ENCODE data around the gene ITIH3.

ITIH3 gene

DNA sequence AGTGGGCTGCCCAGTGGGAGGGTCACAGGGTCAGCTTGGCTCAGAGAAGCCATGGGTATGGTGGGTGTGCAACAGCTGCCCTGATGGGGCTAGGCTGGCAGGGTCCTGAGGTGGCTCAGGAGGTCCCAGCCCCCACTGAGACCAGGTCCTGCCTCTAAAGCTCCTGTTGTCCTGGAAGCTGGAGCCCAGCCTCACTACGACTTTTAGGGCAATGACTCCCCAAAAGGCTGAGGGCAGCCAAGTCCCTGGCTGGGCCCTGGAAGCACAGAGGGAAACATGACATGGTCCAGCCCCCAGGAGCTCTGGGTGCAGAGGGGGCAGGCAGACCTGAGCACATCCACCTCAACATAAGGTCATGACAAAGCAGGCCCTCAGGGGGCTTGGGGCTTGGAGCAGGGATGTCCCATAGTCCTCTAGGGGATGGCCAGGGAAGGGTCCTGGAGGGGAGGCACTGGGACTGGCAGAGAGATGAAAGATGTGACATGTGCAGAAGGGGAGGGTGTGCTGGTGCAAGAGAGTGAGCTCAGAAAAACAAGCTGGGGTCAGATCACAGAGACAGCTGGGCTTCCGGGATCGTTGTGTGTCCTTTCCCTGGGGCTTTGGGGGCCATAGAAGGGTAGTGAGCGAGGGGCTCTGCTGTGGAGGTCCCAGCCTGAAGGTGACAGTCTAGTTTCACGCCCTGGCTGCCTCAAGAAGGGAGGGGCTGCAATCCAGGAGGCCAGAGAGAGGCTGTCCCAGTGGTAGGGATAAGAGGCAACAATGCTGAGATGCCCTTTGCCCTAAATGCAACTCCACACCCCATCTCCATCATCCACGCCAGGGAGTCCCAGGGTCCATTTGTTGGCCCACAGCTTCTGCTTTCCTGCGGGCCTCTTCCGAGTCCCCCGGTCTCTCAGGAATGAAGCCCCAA is 639 bp upstream of the ITIH3 start:
- H3K4me1 ChIP-seq (ENCODE audit: control insufficient read depth, insufficient read depth, low read length, poor library complexity, severe bottlenecking): no peaks in the 10 kb centered on the region
- H3K27ac ChIP-seq (ENCODE audit: insufficient read depth, low read length, poor library complexity, severe bottlenecking): no peak overlapping the region
- H3K4me3 ChIP-seq (ENCODE audit: insufficient read depth, low read depth, low read length, poor library complexity, severe bottlenecking): no peak overlapping the region
- H3K9me3 ChIP-seq (ENCODE audit: control insufficient read depth, low read length): no peaks in the 10 kb centered on the region
- no peaks in the 10 kb centered on the region for H3K36me3 ChIP-seq (ENCODE audit: control insufficient read depth, insufficient read depth, low read length)
- H3K27me3 ChIP-seq (replicated peaks; ENCODE audit: control insufficient read depth, insufficient read depth, low read length, poor library complexity, severe bottlenecking): no peaks in the 10 kb centered on the region
- no peak for DNase-seq

- H3K9me3 ChIP-seq (ENCODE audit: control insufficient read depth, low read length): no peaks in the 10 kb centered on the region
Observed at GRCh38 chr3:52795298-52795900, 803 bp downstream of the ITIH3 start.

GRCh38 chr3:52796411-52796810 is 1.8 kb downstream of the ITIH3 start:
- H3K4me3 ChIP-seq (ENCODE audit: insufficient read depth, low read depth, low read length, poor library complexity, severe bottlenecking): no peak overlapping the region
- H3K4me1 ChIP-seq (ENCODE audit: control insufficient read depth, insufficient read depth, low read length, poor library complexity, severe bottlenecking): no peaks in the 10 kb centered on the region
- no peaks in the 10 kb centered on the region for H3K27me3 ChIP-seq (replicated peaks; ENCODE audit: control insufficient read depth, insufficient read depth, low read length, poor library complexity, severe bottlenecking)
- no peaks in the 10 kb centered on the region for H3K36me3 ChIP-seq (ENCODE audit: control insufficient read depth, insufficient read depth, low read length)
- DNase-seq: no peak
- H3K27ac ChIP-seq (ENCODE audit: insufficient read depth, low read length, poor library complexity, severe bottlenecking): no peak overlapping the region
- H3K9me3 ChIP-seq (ENCODE audit: control insufficient read depth, low read length): no peaks in the 10 kb centered on the region

More at GRCh38 chr3:52795298-52795900, 803 bp downstream of the ITIH3 start:
- Histone ChIP-seq H3K4me3 (ENCODE audit: insufficient read depth, low read depth, low read length, poor library complexity, severe bottlenecking) (no peak overlapping the region), H3K27ac (ENCODE audit: insufficient read depth, low read length, poor library complexity, severe bottlenecking) (no peak overlapping the region), H3K36me3 (ENCODE audit: control insufficient read depth, insufficient read depth, low read length) (no peaks in the 10 kb centered on the region), H3K4me1 (ENCODE audit: control insufficient read depth, insufficient read depth, low read length, poor library complexity, severe bottlenecking) (no peaks in the 10 kb centered on the region), H3K27me3 (replicated peaks; ENCODE audit: control insufficient read depth, insufficient read depth, low read length, poor library complexity, severe bottlenecking) (no peaks in the 10 kb centered on the region)
- DNase-seq: no peak

- Histone ChIP-seq H3K9me3 (ENCODE audit: control insufficient read depth, low read length) (no peaks in the 10 kb centered on the region), H3K4me1 (ENCODE audit: control insufficient read depth, insufficient read depth, low read length, poor library complexity, severe bottlenecking) (no peaks in the 10 kb centered on the region), H3K4me3 (ENCODE audit: insufficient read depth, low read depth, low read length, poor library complexity, severe bottlenecking) (no peak overlapping the region), H3K36me3 (ENCODE audit: control insufficient read depth, insufficient read depth, low read length) (no peaks in the 10 kb centered on the region), H3K27me3 (replicated peaks; ENCODE audit: control insufficient read depth, insufficient read depth, low read length, poor library complexity, severe bottlenecking) (no peaks in the 10 kb centered on the region), H3K27ac (ENCODE audit: insufficient read depth, low read length, poor library complexity, severe bottlenecking) (no peak overlapping the region)
- no peak for DNase-seq
Observed at GRCh38 chr3:52798376-52798977, 3.9 kb downstream of the ITIH3 start.

GRCh38 chr3:52798978-52799476 is 4.4 kb downstream of the ITIH3 start:
- Histone ChIP-seq H3K27me3 (replicated peaks; ENCODE audit: control insufficient read depth, insufficient read depth, low read length, poor library complexity, severe bottlenecking) (no peaks in the 10 kb centered on the region), H3K9me3 (ENCODE audit: control insufficient read depth, low read length) (no peaks in the 10 kb centered on the region), H3K27ac (ENCODE audit: insufficient read depth, low read length, poor library complexity, severe bottlenecking) (no peak overlapping the region), H3K36me3 (ENCODE audit: control insufficient read depth, insufficient read depth, low read length) (no peaks in the 10 kb centered on the region), H3K4me3 (ENCODE audit: insufficient read depth, low read depth, low read length, poor library complexity, severe bottlenecking) (no peak overlapping the region), H3K4me1 (ENCODE audit: control insufficient read depth, insufficient read depth, low read length, poor library complexity, severe bottlenecking) (no peaks in the 10 kb centered on the region)
- DNase-seq: no peak

DNA sequence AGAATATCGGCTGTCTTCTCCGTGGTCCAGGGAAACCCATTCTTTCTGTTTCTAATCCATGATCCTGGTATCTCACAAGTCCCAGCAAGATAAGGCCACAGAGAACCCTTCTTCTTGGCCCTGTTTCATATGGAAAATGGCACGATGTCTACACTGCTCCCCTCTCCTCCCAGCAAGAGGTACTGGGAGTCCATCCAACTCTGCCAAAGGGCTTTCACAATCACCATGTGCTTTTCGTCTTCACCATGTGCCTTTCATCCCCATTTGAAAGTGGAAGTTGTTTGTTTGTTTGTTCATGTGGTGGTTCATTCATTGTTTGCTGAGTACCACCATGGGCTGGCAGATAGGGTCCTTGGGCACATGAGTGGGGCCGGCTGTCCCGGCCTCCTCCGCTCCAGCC is 5.5 kb downstream of the ITIH3 start:
- Histone ChIP-seq H3K36me3 (ENCODE audit: control insufficient read depth, insufficient read depth, low read length) (no peaks in the 10 kb centered on the region), H3K27me3 (replicated peaks; ENCODE audit: control insufficient read depth, insufficient read depth, low read length, poor library complexity, severe bottlenecking) (no peaks in the 10 kb centered on the region), H3K9me3 (ENCODE audit: control insufficient read depth, low read length) (no peaks in the 10 kb centered on the region), H3K4me1 (ENCODE audit: control insufficient read depth, insufficient read depth, low read length, poor library complexity, severe bottlenecking) (no peaks in the 10 kb centered on the region), H3K4me3 (ENCODE audit: insufficient read depth, low read depth, low read length, poor library complexity, severe bottlenecking) (no peak overlapping the region), H3K27ac (ENCODE audit: insufficient read depth, low read length, poor library complexity, severe bottlenecking) (no peak overlapping the region)
- no peak for DNase-seq

GRCh38 chr3:52801839-52802238 is 7.2 kb downstream of the ITIH3 start:
- Histone ChIP-seq H3K4me1 (ENCODE audit: control insufficient read depth, insufficient read depth, low read length, poor library complexity, severe bottlenecking) (no peaks in the 10 kb centered on the region), H3K9me3 (ENCODE audit: control insufficient read depth, low read length) (no peaks in the 10 kb centered on the region), H3K27ac (ENCODE audit: insufficient read depth, low read length, poor library complexity, severe bottlenecking) (no peak overlapping the region), H3K36me3 (ENCODE audit: control insufficient read depth, insufficient read depth, low read length) (no peaks in the 10 kb centered on the region), H3K27me3 (replicated peaks; ENCODE audit: control insufficient read depth, insufficient read depth, low read length, poor library complexity, severe bottlenecking) (no peaks in the 10 kb centered on the region), H3K4me3 (ENCODE audit: insufficient read depth, low read depth, low read length, poor library complexity, severe bottlenecking) (no peak overlapping the region)
- DNase-seq: no peak

DNA sequence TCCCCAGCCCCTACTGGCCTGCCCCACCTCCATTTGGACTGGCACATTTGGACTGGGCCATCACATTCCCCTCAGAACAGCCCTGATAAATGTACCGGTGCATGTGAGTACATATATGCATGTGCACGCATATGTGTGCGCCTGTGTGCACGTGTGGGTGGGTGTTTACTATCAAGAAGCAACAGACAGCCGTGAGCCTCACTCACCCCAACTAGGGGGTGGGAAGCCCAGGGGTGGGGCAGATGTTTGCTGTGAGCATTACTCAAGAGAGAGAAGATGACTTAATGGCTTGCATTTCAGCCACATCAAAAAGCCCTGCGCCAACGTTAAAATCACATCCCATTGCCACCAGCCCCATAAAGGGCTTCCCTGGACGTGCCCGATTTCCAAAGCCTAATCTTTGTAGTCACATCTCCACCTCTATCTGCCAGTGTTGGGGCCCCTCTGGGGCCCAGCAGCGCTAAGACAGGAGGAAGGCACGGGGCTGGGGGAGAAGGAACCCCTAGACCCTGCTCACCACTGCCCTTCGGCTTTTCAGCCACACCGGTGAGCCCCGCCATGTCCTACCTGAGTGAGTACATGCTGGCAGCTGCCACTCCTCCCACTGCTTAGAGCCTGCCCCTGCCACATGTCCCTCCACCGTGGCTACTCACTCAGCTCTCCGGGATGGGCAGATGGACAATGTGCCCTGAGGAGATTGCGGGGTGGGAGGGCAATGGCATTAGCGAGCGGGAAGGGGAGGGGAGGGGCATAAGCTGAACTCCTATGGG is 10.9 kb downstream of the ITIH3 start:
- Histone ChIP-seq H3K27me3 (replicated peaks; ENCODE audit: control insufficient read depth, insufficient read depth, low read length, poor library complexity, severe bottlenecking) (no peaks in the 10 kb centered on the region), H3K36me3 (ENCODE audit: control insufficient read depth, insufficient read depth, low read length) (no peaks in the 10 kb centered on the region), H3K4me1 (ENCODE audit: control insufficient read depth, insufficient read depth, low read length, poor library complexity, severe bottlenecking) (no peaks in the 10 kb centered on the region), H3K4me3 (ENCODE audit: insufficient read depth, low read depth, low read length, poor library complexity, severe bottlenecking) (no peak overlapping the region), H3K9me3 (ENCODE audit: control insufficient read depth, low read length) (no peaks in the 10 kb centered on the region), H3K27ac (ENCODE audit: insufficient read depth, low read length, poor library complexity, severe bottlenecking) (no peak overlapping the region)
- DNase-seq: no peak

GRCh38 chr3:52809149-52809548 is 14.6 kb downstream of the ITIH3 start:
- Histone ChIP-seq H3K36me3 (ENCODE audit: control insufficient read depth, insufficient read depth, low read length) (no peaks in the 10 kb centered on the region), H3K9me3 (ENCODE audit: control insufficient read depth, low read length) (no peaks in the 10 kb centered on the region), H3K4me3 (ENCODE audit: insufficient read depth, low read depth, low read length, poor library complexity, severe bottlenecking) (no peak overlapping the region), H3K27me3 (replicated peaks; ENCODE audit: control insufficient read depth, insufficient read depth, low read length, poor library complexity, severe bottlenecking) (no peaks in the 10 kb centered on the region), H3K4me1 (ENCODE audit: control insufficient read depth, insufficient read depth, low read length, poor library complexity, severe bottlenecking) (no peaks in the 10 kb centered on the region), H3K27ac (ENCODE audit: insufficient read depth, low read length, poor library complexity, severe bottlenecking) (no peak overlapping the region)
- no peak for DNase-seq
